Neural progenitor cell (in vitro differentiated cells): ENCODE results near the gene LAMA1. TPM values are rescaled to one million over a fixed set of nuclear protein-coding genes. Genes with fewer than 3 reads are reported as not detected.

Experiments
- DNase-seq: peaks from one replicate; pipeline ENCODE4 v3.0.0-alpha.2; 2016; ENCODE audit warnings: low spot score
- H2AFZ ChIP-seq: fragments of 200-600 bp; sonication (generic); replicated peaks from 2 replicates; pipeline ENCODE4 v1.6.1; 2016; ENCODE audit warnings: antibody characterized with exemption
- H3F3A ChIP-seq: fragments of 200-600 bp; sonication (generic); 2 replicates; pipeline ENCODE4 v1.6.1; 2016; ENCODE audit warnings: antibody characterized with exemption, low read depth
- H3K27ac ChIP-seq: fragments of 200-600 bp; sonication (generic); 2 replicates; pipeline ENCODE4 v1.5.1; 2016; ENCODE audit warnings: mild to moderate bottlenecking
- H3K27me3 ChIP-seq: fragments of 200-600 bp; sonication (generic); 2 replicates; pipeline ENCODE4 v1.6.1; 2016; ENCODE audit warnings: mild to moderate bottlenecking, moderate library complexity
- H3K36me3 ChIP-seq: fragments of 200-600 bp; sonication (generic); 2 replicates; pipeline ENCODE4 v1.5.1; 2016
- H3K4me1 ChIP-seq: fragments of 200-600 bp; sonication (generic); 2 replicates; pipeline ENCODE4 v1.6.1; 2016; ENCODE audit warnings: mixed run types
- H3K4me2 ChIP-seq: fragments of 200-600 bp; sonication (generic); 2 replicates; pipeline ENCODE4 v1.6.1; 2016
- H3K4me3 ChIP-seq: fragments of 200-600 bp; sonication (generic); 2 replicates; pipeline ENCODE4 v1.5.1; 2016
- H3K79me2 ChIP-seq: fragments of 200-600 bp; sonication (generic); 2 replicates; pipeline ENCODE4 v1.6.1; 2016; ENCODE audit warnings: low read depth
- H3K9ac ChIP-seq: fragments of 200-600 bp; sonication (generic); 2 replicates; pipeline ENCODE4 v1.6.1; 2016
- H3K9me3 ChIP-seq: fragments of 200-600 bp; sonication (generic); 2 replicates; pipeline ENCODE4 v1.5.1; 2016; ENCODE audit warnings: low read depth
- H4K20me1 ChIP-seq: fragments of 200-600 bp; sonication (generic); 2 replicates; pipeline ENCODE4 v1.6.1; 2016; ENCODE audit warnings: low read depth
- H3K27ac Mint-ChIP-seq: 3 replicates; pipeline ENCODE4 v1.8.0; 2021; ENCODE audit warnings: mixed read lengths
- H3K27me3 Mint-ChIP-seq: 2 replicates; pipeline ENCODE4 v1.8.0; 2022; ENCODE audit warnings: low read depth, mild to moderate bottlenecking, inconsistent platforms, moderate library complexity, mixed read lengths; ENCODE audit not compliant: insufficient read depth
- H3K36me3 Mint-ChIP-seq: 3 replicates; pipeline ENCODE4 v1.8.0; 2021; ENCODE audit warnings: mixed read lengths
- H3K4me1 Mint-ChIP-seq: 3 replicates; pipeline ENCODE4 v1.8.0; 2021; ENCODE audit warnings: mixed read lengths
- H3K4me3 Mint-ChIP-seq: 3 replicates; pipeline ENCODE4 v1.8.0; 2021; ENCODE audit warnings: mild to moderate bottlenecking, moderate library complexity, mixed read lengths
- H3K9me3 Mint-ChIP-seq: 3 replicates; pipeline ENCODE4 v1.8.0; 2020; ENCODE audit warnings: mixed read lengths
- EZH2 ChIP-seq: fragments of 200-600 bp; sonication (generic); IDR thresholded peaks from 2 replicates; pipeline ENCODE4 v1.6.1; 2017; ENCODE audit warnings: antibody characterized with exemption, mild to moderate bottlenecking, moderate library complexity
- EZH2phosphoT487 ChIP-seq: fragments of 200-600 bp; sonication (generic); IDR thresholded peaks from 2 replicates; pipeline ENCODE4 v1.6.1; 2017; ENCODE audit warnings: antibody characterized with exemption
- total RNA-seq: library from RNA; depleted of rRNA; stranded (reverse); fragments of >200 nt; gene quantifications from 2 replicates; pipeline ENCODE4 v1.2.3, GENCODE V29; 2015; ENCODE audit warnings: low replicate concordance
- TF ChIP-seq, protein P1 (sequence below): fragments of 200-600 bp; sonication (generic); IDR thresholded peaks from 2 replicates; pipeline ENCODE4 v1.5.1; 2017; ENCODE audit warnings: antibody characterized with exemption, mild to moderate bottlenecking

The LAMA1 gene
- total RNA-seq, 1 donor from 2014 or later, result 80.3 TPM

DNA sequence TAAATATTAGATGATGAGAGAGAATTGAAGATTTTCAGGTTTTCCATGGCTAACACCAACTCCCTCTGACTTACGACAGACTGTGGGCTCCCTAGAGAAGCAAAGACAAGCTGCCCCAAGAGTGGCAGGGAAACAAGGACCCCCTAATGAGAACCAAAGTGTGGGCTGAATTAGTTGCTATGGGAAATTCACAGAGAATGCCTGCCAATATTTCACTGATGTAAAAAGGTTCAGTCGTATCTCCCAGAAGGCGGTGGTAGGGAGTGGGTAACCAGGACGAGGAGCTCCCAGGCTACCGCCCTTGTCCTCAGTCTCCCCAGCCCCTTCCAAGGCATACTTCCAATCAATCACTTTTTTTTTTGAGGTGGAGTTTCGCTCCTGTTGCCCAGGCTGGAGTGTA is 113.6 kb downstream of the LAMA1 start:
- H3K9me3 ChIP-seq, result no peaks in the 10 kb centered on the region
- no peaks in the 10 kb centered on the region for H3K9me3 Mint-ChIP-seq
- no peak overlapping the region for H2AFZ ChIP-seq
- peaks cover 27% of the 10 kb centered on the region for H3K4me1 Mint-ChIP-seq
- H3K27me3 ChIP-seq, result no peaks in the 10 kb centered on the region
- no peaks in the 10 kb centered on the region for H3K27me3 Mint-ChIP-seq
- H3K4me2 ChIP-seq, result no peak overlapping the region
- H3K9ac ChIP-seq, result no peak overlapping the region
- H3K36me3 Mint-ChIP-seq, result peaks cover 47% of the 10 kb centered on the region
- peaks cover 17% of the 10 kb centered on the region for H3K4me1 ChIP-seq
- no peak for DNase-seq
- no peak overlapping the region for H3K27ac ChIP-seq
- H4K20me1 ChIP-seq, result peaks cover 13% of the 10 kb centered on the region
- H3K79me2 ChIP-seq, result no peaks in the 10 kb centered on the region
- no peak for TF ChIP-seq EZH2phosphoT487
- no peak for TF ChIP-seq EZH2
- TF ChIP-seq, protein P1, sequence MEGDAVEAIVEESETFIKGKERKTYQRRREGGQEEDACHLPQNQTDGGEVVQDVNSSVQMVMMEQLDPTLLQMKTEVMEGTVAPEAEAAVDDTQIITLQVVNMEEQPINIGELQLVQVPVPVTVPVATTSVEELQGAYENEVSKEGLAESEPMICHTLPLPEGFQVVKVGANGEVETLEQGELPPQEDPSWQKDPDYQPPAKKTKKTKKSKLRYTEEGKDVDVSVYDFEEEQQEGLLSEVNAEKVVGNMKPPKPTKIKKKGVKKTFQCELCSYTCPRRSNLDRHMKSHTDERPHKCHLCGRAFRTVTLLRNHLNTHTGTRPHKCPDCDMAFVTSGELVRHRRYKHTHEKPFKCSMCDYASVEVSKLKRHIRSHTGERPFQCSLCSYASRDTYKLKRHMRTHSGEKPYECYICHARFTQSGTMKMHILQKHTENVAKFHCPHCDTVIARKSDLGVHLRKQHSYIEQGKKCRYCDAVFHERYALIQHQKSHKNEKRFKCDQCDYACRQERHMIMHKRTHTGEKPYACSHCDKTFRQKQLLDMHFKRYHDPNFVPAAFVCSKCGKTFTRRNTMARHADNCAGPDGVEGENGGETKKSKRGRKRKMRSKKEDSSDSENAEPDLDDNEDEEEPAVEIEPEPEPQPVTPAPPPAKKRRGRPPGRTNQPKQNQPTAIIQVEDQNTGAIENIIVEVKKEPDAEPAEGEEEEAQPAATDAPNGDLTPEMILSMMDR, result no peak
- H3K4me3 ChIP-seq, result no peak overlapping the region
- peak overlapping the region; percentile 58 for H3K4me3 Mint-ChIP-seq
- peaks cover 4% of the 10 kb centered on the region for H3K36me3 ChIP-seq
- peak overlapping the region; percentile 30 for H3K27ac Mint-ChIP-seq
- H3F3A ChIP-seq, result no peaks in the 10 kb centered on the region

DNA sequence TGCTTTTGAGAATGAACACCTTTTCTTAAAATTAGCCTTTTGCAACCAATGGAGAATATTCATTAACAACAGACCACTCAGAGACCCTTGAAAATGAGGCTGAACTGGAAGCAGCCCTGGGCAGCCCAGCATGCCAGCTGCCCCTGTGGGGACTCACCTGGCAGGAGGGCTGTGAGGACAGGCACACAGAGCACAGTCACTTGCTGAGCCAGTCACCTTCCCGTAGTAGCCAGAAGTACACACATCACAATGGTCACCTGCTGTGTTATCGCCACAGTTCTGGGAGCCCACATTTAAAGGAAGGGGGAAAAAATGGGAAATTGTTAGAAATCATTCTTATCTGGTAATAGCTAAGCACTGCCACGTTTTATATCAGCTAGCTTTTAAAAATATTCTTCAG is 115.5 kb downstream of the LAMA1 start:
- H3F3A ChIP-seq, result no peaks in the 10 kb centered on the region
- no peaks in the 10 kb centered on the region for H3K9me3 ChIP-seq
- H3K4me2 ChIP-seq, result no peak overlapping the region
- H3K79me2 ChIP-seq, result no peaks in the 10 kb centered on the region
- Mint-ChIP-seq H3K9me3 (no peaks in the 10 kb centered on the region), H3K4me3 (no peak overlapping the region), H3K4me1 (peaks cover 27% of the 10 kb centered on the region), H3K27me3 (no peaks in the 10 kb centered on the region), H3K36me3 (peaks cover 50% of the 10 kb centered on the region), H3K27ac (peak overlapping the region; percentile 23)
- H3K27me3 ChIP-seq, result no peaks in the 10 kb centered on the region
- H3K4me1 ChIP-seq, result peaks cover 17% of the 10 kb centered on the region
- H3K9ac ChIP-seq, result no peak overlapping the region
- TF ChIP-seq, protein P1, result no peak
- TF ChIP-seq EZH2phosphoT487, result no peak
- TF ChIP-seq EZH2, result no peak
- H3K36me3 ChIP-seq, result no peaks in the 10 kb centered on the region
- H3K27ac ChIP-seq, result peak overlapping the region; percentile 25
- peaks cover 13% of the 10 kb centered on the region for H4K20me1 ChIP-seq
- H3K4me3 ChIP-seq, result no peak overlapping the region
- H2AFZ ChIP-seq, result no peak overlapping the region
- peak; percentile 26 for DNase-seq

DNA sequence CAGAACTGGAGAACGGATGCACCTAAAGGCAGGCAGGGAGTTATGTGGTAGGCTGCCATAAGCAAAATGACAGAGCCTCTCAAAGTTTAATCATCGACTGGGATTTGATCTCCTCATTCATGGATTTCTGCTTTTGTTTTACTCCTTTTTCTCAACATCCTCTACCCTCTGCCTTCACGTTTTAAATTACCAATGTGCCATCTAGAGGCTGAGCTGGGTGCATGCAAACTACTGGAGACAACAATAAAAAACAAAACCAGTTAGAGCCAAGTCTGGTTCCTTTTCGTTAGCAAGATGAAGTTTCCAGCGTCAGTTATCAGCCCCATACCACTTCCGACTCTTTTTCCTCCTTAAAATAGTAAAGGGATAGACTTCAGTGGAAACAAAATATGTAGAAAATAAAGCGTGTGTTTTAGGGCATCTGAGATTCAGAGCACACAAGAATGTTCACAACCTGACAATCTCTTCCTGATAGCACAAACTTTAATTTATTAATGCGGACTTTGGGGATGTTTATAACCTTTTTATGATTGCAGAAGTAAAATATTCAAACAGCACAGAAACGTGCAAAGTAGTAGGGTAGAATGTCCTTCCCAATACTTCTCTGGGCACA is 117.0 kb downstream of the LAMA1 start:
- Histone ChIP-seq H3K9ac (peak overlapping the region; percentile 34), H3K4me1 (peaks cover 17% of the 10 kb centered on the region), H3K36me3 (no peaks in the 10 kb centered on the region), H3K79me2 (no peaks in the 10 kb centered on the region), H3K9me3 (no peaks in the 10 kb centered on the region), H4K20me1 (peaks cover 11% of the 10 kb centered on the region), H3F3A (no peaks in the 10 kb centered on the region), H3K4me3 (no peak overlapping the region), H2AFZ (no peak overlapping the region), H3K4me2 (no peak overlapping the region), H3K27me3 (no peaks in the 10 kb centered on the region), H3K27ac (no peak overlapping the region)
- Mint-ChIP-seq H3K27ac (no peak overlapping the region), H3K36me3 (peaks cover 45% of the 10 kb centered on the region), H3K4me1 (peaks cover 23% of the 10 kb centered on the region), H3K27me3 (no peaks in the 10 kb centered on the region), H3K9me3 (no peaks in the 10 kb centered on the region), H3K4me3 (no peak overlapping the region)
- TF ChIP-seq, protein P1, result peak; percentile 61
- TF ChIP-seq EZH2phosphoT487, result no peak
- DNase-seq, result peak; percentile 31
